ENCODE results near the gene IL17RE. TPM values are rescaled to one million over a fixed set of nuclear protein-coding genes. Genes with fewer than 3 reads are reported as not detected.
A peak's percentile ranks its signal among the peaks of the same experiment; 100 is the strongest.

Gene IL17RE
- total and polyA plus RNA-seq, 7 donors: 0.07 to 1.1 (median 0.75) TPM

GRCh38 chr3:9932535-9932842 lies 29.8 kb downstream of the IL17RE start:
- Histone ChIP-seq H3K36me3 (ENCODE audit: insufficient read depth in 1 of 2, low read depth in 1 of 2) (peaks cover 0 to 45% of the 10 kb centered on the region in 2 donors), H3K27ac (peak overlapping the region; percentile 94), H3K4me1 (peaks cover 26% of the 10 kb centered on the region), H3K27me3 (ENCODE audit: insufficient read depth in 3 of 3, low read length in 2 of 3) (no peaks in the 10 kb centered on the region), H3K4me3 (peak overlapping the region; percentile 79), H3K9me3 (no peaks in the 10 kb centered on the region)
- WGBS, 3 donors: 7 to 11% (median 9%) methylated on average over 13 of the region's 13 CpGs
- DNase-seq (no peak), ATAC-seq (no peak)
- no peak for TF ChIP-seq CTCF (IDR thresholded peaks at IDR 0.05)
- intact Hi-C loops (cut with DNase I): loop anchor here in 1 of 2 donors (10.0 kb wide), 1 partner anchor 292 kb away; no protein-coding TSS in a partner anchor

- Histone ChIP-seq H3K4me1 (peaks cover 26% of the 10 kb centered on the region), H3K4me3 (peak overlapping the region; percentile 79), H3K27me3 (ENCODE audit: insufficient read depth in 3 of 3, low read length in 2 of 3) (no peaks in the 10 kb centered on the region), H3K9me3 (no peaks in the 10 kb centered on the region), H3K27ac (peak overlapping the region; percentile 94), H3K36me3 (ENCODE audit: insufficient read depth in 1 of 2, low read depth in 1 of 2) (peaks cover 0 to 50% of the 10 kb centered on the region in 2 donors)
- peak; percentile 72 for TF ChIP-seq CTCF (IDR thresholded peaks at IDR 0.05)
- ATAC-seq (peak; percentile 81 to 85 (median 82)), DNase-seq (peak; percentile 88 to 93)
- intact Hi-C loops (cut with DNase I): loop anchor here in 1 of 2 donors (1.0 to 10.0 kb wide), 2 partner anchors 44 to 292 kb away; no protein-coding TSS in a partner anchor
- WGBS, 3 donors: 0% methylated on average over 63 to 77 of the region's 77 CpGs
Measured at GRCh38 chr3:9932843-9933560, 30.4 kb downstream of the IL17RE start.

GRCh38 chr3:9933561-9934234 lies 31.1 kb downstream of the IL17RE start, which contains the start of gene CRELD1:
Gene CRELD1 (plus strand): TSS chr3:9933834. CDS start chr3:9934439, 605 bp downstream.
- Histone ChIP-seq H3K36me3 (ENCODE audit: insufficient read depth in 1 of 2, low read depth in 1 of 2) (peaks cover 0 to 50% of the 10 kb centered on the region in 2 donors), H3K27ac (peak within 1 kb of the TSS; percentile 94), H3K27me3 (ENCODE audit: insufficient read depth in 3 of 3, low read length in 2 of 3) (no peaks in the 10 kb centered on the region), H3K9me3 (no peaks in the 10 kb centered on the region), H3K4me1 (peaks cover 26% of the 10 kb centered on the region), H3K4me3 (peak within 1 kb of the TSS; percentile 79)
- DNase-seq (peak; percentile 94 to 98), ATAC-seq (peak; percentile 93 to 95 (median 94))
- intact Hi-C loops (cut with DNase I): loop anchor here in 1 of 2 donors (1.0 to 10.0 kb wide), 2 partner anchors 44 to 291 kb away; no protein-coding TSS in a partner anchor
- TF ChIP-seq CTCF (IDR thresholded peaks at IDR 0.05): no peak
- 0% methylated on average over 41 to 50 of the region's 50 CpGs for WGBS, 3 donors

GRCh38 chr3:9934235-9934621 lies 31.6 kb downstream of the IL17RE start:
- no peak for ATAC-seq
- H3K36me3 ChIP-seq (ENCODE audit: insufficient read depth in 1 of 2, low read depth in 1 of 2): peaks cover 0 to 48% of the 10 kb centered on the region in 2 donors
- no peaks in the 10 kb centered on the region for H3K9me3 ChIP-seq
- intact Hi-C loops (cut with DNase I): loop anchor here in 1 of 2 donors (10.0 kb wide), 1 partner anchor 291 kb away; no protein-coding TSS in a partner anchor
- 14 to 24% (median 20%) methylated on average over 11 of the region's 11 CpGs for WGBS, 3 donors
- H3K27me3 ChIP-seq (ENCODE audit: insufficient read depth in 3 of 3, low read length in 2 of 3): no peaks in the 10 kb centered on the region
- peak overlapping the region; percentile 94 for H3K27ac ChIP-seq
- no peak for DNase-seq
- H3K4me1 ChIP-seq: peaks cover 26% of the 10 kb centered on the region
- peak overlapping the region; percentile 79 for H3K4me3 ChIP-seq
- TF ChIP-seq CTCF (IDR thresholded peaks at IDR 0.05): no peak

Measured in psoas muscle (tissue), 8 donors.